GM21786 (cell line): Measurements from ENCODE around the gene LSR.
A peak's percentile ranks its signal among the peaks of the same experiment; 100 is the strongest.

ENCODE experiments used
- ATAC-seq: cut with Tn5 transposase; IDR thresholded peaks from one replicate; pipeline ENCODE4 v1.9.1; 2021; ENCODE audit not compliant: unreplicated experiment

LSR gene

GRCh38 chr19:35240327-35240726 lies 8.5 kb upstream of the LSR start:
- no peak for ATAC-seq

GRCh38 chr19:35241417-35241816 lies 7.4 kb upstream of the LSR start:
- no peak for ATAC-seq

- no peak for ATAC-seq
Measured at GRCh38 chr19:35246466-35247092, 2.2 kb upstream of the LSR start.

- peak; percentile 44 for ATAC-seq
Measured at GRCh38 chr19:35247526-35248309, 1.1 kb upstream of the LSR start.

GRCh38 chr19:35249146-35249847 lies 495 bp downstream of the LSR start:
- ATAC-seq = no peak

GRCh38 chr19:35249848-35250711 lies 1.3 kb downstream of the LSR start:
- ATAC-seq = no peak

GRCh38 chr19:35251456-35251855 lies 2.7 kb downstream of the LSR start:
- ATAC-seq = no peak

GRCh38 chr19:35253316-35254286 lies 4.8 kb downstream of the LSR start:
- no peak for ATAC-seq

- ATAC-seq = no peak
Measured at GRCh38 chr19:35254341-35255297, 5.8 kb downstream of the LSR start.

- no peak for ATAC-seq
Measured at GRCh38 chr19:35256566-35256965, 7.8 kb downstream of the LSR start.

- no peak for ATAC-seq
Measured at GRCh38 chr19:35257113-35257461, 8.3 kb downstream of the LSR start.

GRCh38 chr19:35260694-35261304 lies 12.0 kb downstream of the LSR start:
- no peak for ATAC-seq

- ATAC-seq = no peak
Measured at GRCh38 chr19:35261356-35262100, 12.7 kb downstream of the LSR start.

- no peak for ATAC-seq
Measured at GRCh38 chr19:35262101-35262761, 13.4 kb downstream of the LSR start.

GRCh38 chr19:35264268-35265125 lies 15.7 kb downstream of the LSR start:
- ATAC-seq = no peak
